KMS-11 (cell line): ENCODE measurements around the gene CDH22.

ENCODE experiments used
- H2AFZ ChIP-seq: fragments of 200-600 bp; sonication (generic); 2 replicates; pipeline ENCODE4 v1.6.1; 2016; ENCODE audit warnings: antibody characterized with exemption, mixed run types, low read depth
- H3K27ac ChIP-seq: fragments of 200-600 bp; sonication (generic); 2 replicates; pipeline ENCODE4 v1.6.1; 2016; ENCODE audit warnings: mild to moderate bottlenecking, mixed run types
- H3K27me3 ChIP-seq: fragments of 200-600 bp; sonication (generic); 2 replicates; pipeline ENCODE4 v1.6.1; 2017; ENCODE audit warnings: mild to moderate bottlenecking, low read depth, mixed run types, moderate library complexity; ENCODE audit not compliant: insufficient read depth
- H3K36me3 ChIP-seq: fragments of 200-600 bp; sonication (generic); 2 replicates; pipeline ENCODE4 v1.6.1; 2017; ENCODE audit warnings: mild to moderate bottlenecking, mixed run types; ENCODE audit not compliant: insufficient read depth
- H3K4me1 ChIP-seq: fragments of 200-600 bp; sonication (generic); 2 replicates; pipeline ENCODE4 v1.6.1; 2016; ENCODE audit warnings: mild to moderate bottlenecking, low read depth, mixed run types; ENCODE audit not compliant: poor library complexity, severe bottlenecking
- H3K4me2 ChIP-seq: fragments of 200-600 bp; sonication (generic); 2 replicates; pipeline ENCODE4 v1.7.0; 2016; ENCODE audit warnings: mild to moderate bottlenecking, mixed run types
- H3K4me3 ChIP-seq: fragments of 200-600 bp; sonication (generic); IDR thresholded peaks from 2 replicates; pipeline ENCODE4 v1.6.1; 2017; ENCODE audit warnings: low read depth, low read length, mixed read lengths; ENCODE audit not compliant: insufficient read depth
- H3K79me2 ChIP-seq: fragments of 200-600 bp; sonication (generic); 2 replicates; pipeline ENCODE4 v1.6.1; 2016; ENCODE audit warnings: low read depth, mixed run types; ENCODE audit not compliant: insufficient read depth
- H3K9ac ChIP-seq: fragments of 200-600 bp; sonication (generic); 2 replicates; pipeline ENCODE4 v1.6.1; 2016; ENCODE audit warnings: mild to moderate bottlenecking, mixed run types
- H4K20me1 ChIP-seq: fragments of 200-600 bp; sonication (generic); 2 replicates; pipeline ENCODE4 v1.6.1; 2016; ENCODE audit warnings: mild to moderate bottlenecking, mixed run types; ENCODE audit not compliant: insufficient read depth
- CTCF ChIP-seq: fragments of 200-600 bp; sonication (generic); conservative IDR thresholded peaks from 2 replicates; pipeline ENCODE4 v1.6.1; 2017; ENCODE audit warnings: low read depth, mild to moderate bottlenecking, antibody characterized with exemption, low read length, moderate library complexity, mixed read lengths

Gene CDH22

DNA sequence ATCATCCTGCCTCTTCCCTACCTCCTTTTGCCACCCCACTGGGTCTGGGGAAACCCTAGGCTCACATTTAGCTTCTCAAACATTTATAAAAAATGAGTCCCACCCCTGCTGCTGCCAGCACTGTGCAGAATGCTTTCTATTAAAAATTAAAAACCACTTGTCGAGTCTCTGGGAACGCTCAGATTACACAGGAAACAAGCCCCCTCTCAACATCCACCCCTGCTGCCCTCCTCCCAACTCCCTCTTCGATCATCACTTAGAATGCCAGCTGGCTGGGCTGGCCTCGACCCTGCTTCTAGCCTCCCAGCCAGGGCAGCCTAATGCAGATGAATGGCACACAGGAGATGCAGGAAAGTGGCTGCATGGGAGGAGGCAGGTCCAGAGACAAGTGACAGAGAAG lies 75.8 kb downstream of the CDH22 start:
- H3K4me2 ChIP-seq, result no peak overlapping the region
- H3K27ac ChIP-seq, result no peak overlapping the region
- H2AFZ ChIP-seq, result no peak overlapping the region
- H3K27me3 ChIP-seq, result peaks cover 63% of the 10 kb centered on the region; the same call in 1 of the 2 replicates
- H3K9ac ChIP-seq, result no peak overlapping the region
- no peaks in the 10 kb centered on the region for H3K79me2 ChIP-seq
- TF ChIP-seq CTCF, result no peak
- no peaks in the 10 kb centered on the region for H3K36me3 ChIP-seq
- H3K4me1 ChIP-seq, result no peaks in the 10 kb centered on the region
- no peaks in the 10 kb centered on the region for H4K20me1 ChIP-seq
- no peak overlapping the region for H3K4me3 ChIP-seq

- Histone ChIP-seq H4K20me1 (no peaks in the 10 kb centered on the region), H3K4me1 (no peaks in the 10 kb centered on the region), H3K79me2 (no peaks in the 10 kb centered on the region), H3K4me3 (no peak overlapping the region), H3K27ac (no peak overlapping the region), H3K36me3 (no peaks in the 10 kb centered on the region), H3K4me2 (no peak overlapping the region), H2AFZ (no peak overlapping the region), H3K27me3 (peaks cover 62% of the 10 kb centered on the region; the same call in 1 of the 2 replicates), H3K9ac (no peak overlapping the region)
- TF ChIP-seq CTCF, result no peak
These were observed 77.5 kb downstream of the CDH22 start for GRCh38 chr20:46230801-46231282.

- no peaks in the 10 kb centered on the region for H3K79me2 ChIP-seq
- peaks cover 62% of the 10 kb centered on the region for H3K27me3 ChIP-seq
- H3K4me3 ChIP-seq, result no peak overlapping the region
- H3K4me2 ChIP-seq, result no peak overlapping the region
- no peaks in the 10 kb centered on the region for H3K36me3 ChIP-seq
- H2AFZ ChIP-seq, result no peak overlapping the region
- no peaks in the 10 kb centered on the region for H3K4me1 ChIP-seq
- no peak overlapping the region for H3K9ac ChIP-seq
- TF ChIP-seq CTCF, result no peak
- no peak overlapping the region for H3K27ac ChIP-seq
- H4K20me1 ChIP-seq, result no peaks in the 10 kb centered on the region
These were observed 78.2 kb downstream of the CDH22 start for GRCh38 chr20:46230106-46230491.

DNA sequence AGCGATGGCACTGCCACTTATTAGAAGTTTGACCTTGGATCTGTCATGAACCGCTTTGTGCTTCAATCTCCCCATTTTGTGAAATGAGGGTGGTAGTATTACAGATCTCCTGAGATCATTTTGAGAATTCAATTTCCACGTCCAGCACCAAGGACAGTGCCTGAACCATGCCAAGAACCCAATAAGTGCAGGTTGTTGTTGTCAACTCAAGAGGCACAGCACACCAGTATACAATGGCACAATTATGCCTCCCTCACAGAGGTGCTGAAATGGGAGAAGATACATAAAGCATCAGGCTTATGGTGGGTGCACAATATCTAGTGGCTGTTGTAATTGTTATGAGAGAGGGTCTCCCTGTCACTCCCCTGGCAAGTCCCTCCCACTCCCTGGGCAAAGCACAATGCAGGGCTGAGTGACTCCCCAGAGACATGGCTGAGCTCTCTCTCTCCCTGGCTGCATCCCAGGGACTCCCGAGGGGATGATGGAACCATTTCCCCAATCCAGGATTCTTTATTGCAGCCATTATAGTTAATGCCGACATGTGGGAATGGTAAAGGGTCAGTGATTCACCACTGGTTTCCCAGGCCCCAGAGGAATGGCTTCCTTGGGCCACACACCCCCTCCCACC lies 78.7 kb downstream of the CDH22 start:
- H4K20me1 ChIP-seq, result no peaks in the 10 kb centered on the region
- peaks cover 62% of the 10 kb centered on the region for H3K27me3 ChIP-seq
- H3K4me1 ChIP-seq, result no peaks in the 10 kb centered on the region
- H3K36me3 ChIP-seq, result no peaks in the 10 kb centered on the region
- no peak overlapping the region for H2AFZ ChIP-seq
- H3K79me2 ChIP-seq, result no peaks in the 10 kb centered on the region
- no peak overlapping the region for H3K4me3 ChIP-seq
- H3K4me2 ChIP-seq, result no peak overlapping the region
- no peak overlapping the region for H3K27ac ChIP-seq
- no peak for TF ChIP-seq CTCF
- no peak overlapping the region for H3K9ac ChIP-seq
